K562 (cell line): ENCODE measurements around the gene NCKIPSD. TPM values are rescaled to one million over a fixed set of nuclear protein-coding genes. Genes with fewer than 3 reads are reported as not detected.

Source experiments
- ATAC-seq: fragments of 200-7000 bp; cut with Tn5 transposase; 3 replicates; pipeline ENCODE4 v1.9.1; 2020; ENCODE audit warnings: moderate library complexity
- BruUV-seq: library from RNA; stranded (reverse); fragments of 400-500 nt; replicated peaks from 2 replicates; lab custom pipeline; 2021; lab: Mats Ljungman, UMichigan
- CTCF ChIA-PET: fragments of 300-600 bp; formaldehyde crosslinking; extraction: SDS; loops from one replicate; lab custom pipeline; 2021; ENCODE audit warnings: low intra/inter-chr PET ratio; lab: Yijun Ruan, JAX
- POLR2A ChIA-PET: fragments of 300-600, 350-650 bp; sonication (Branson Sonifier 250); formaldehyde crosslinking; extraction: SDS; loops from one replicate; lab custom pipeline; 2021; ENCODE audit warnings: antibody characterized with exemption, inconsistent platforms; lab: Yijun Ruan, JAX
- DNase-seq, 4 experiments: peaks; one replicate each; pipeline versions ENCODE4 v3.0.0 to v3.0.0-alpha.2; 2011 to 2018; ENCODE audit warnings: low spot score in 3 of 4, mixed read lengths in 3 of 4; ENCODE audit errors: extremely low read depth in 1 of 4
- FAIRE-seq: peaks from 2 replicates; lab custom pipeline; 2011; peaks lifted over from hg19 to GRCh38; lab: Jason Lieb, UNC
- H2AFZ ChIP-seq: 2 replicates; pipeline ENCODE4 v1.6.0; 2011; ENCODE audit warnings: low read depth, low read length, control low read depth, inconsistent platforms
- H3K27ac ChIP-seq: fragments of 200-600 bp; 3 replicates; pipeline ENCODE4 v1.8.0; 2011; ENCODE audit warnings: low read depth, mild to moderate bottlenecking, control low read depth, inconsistent platforms, low read length, moderate library complexity, mixed read lengths; ENCODE audit errors: extremely low read depth
- H3K27me3 ChIP-seq, 2 experiments: fragments of 300-600 bp in 1 of 2; 2 replicates in 1 of 2; 3 replicates in 1 of 2; pipeline versions ENCODE4 v1.6.0 to v1.8.0; 2011; ENCODE audit warnings: inconsistent platforms in 2 of 2, low read length in 2 of 2, mild to moderate bottlenecking in 1 of 2, mixed read lengths in 1 of 2, moderate library complexity in 1 of 2; ENCODE audit not compliant: control insufficient read depth in 2 of 2, insufficient read depth in 2 of 2
- H3K36me3 ChIP-seq: fragments of 300-600 bp; 3 replicates; pipeline ENCODE4 v1.8.0; 2011; ENCODE audit warnings: mild to moderate bottlenecking, low read length, inconsistent platforms; ENCODE audit not compliant: control insufficient read depth, insufficient read depth
- H3K4me1 ChIP-seq, 2 experiments: fragments of 200-600 bp in 1 of 2; replicated peaks in 1 of 2; 2 replicates in 1 of 2; 3 replicates in 1 of 2; pipeline versions ENCODE4 v1.5.1 to v1.8.0; 2011; ENCODE audit warnings: inconsistent platforms in 2 of 2, low read length in 2 of 2, mild to moderate bottlenecking in 1 of 2, mixed read lengths in 1 of 2, moderate library complexity in 1 of 2; ENCODE audit not compliant: control insufficient read depth in 2 of 2, insufficient read depth in 2 of 2
- H3K4me2 ChIP-seq: 2 replicates; pipeline ENCODE4 v1.6.1; 2011; ENCODE audit warnings: low read length, control low read depth, inconsistent platforms, mixed read lengths; ENCODE audit not compliant: insufficient read depth
- H3K4me3 ChIP-seq: fragments of 200-600 bp; sonication (generic), shearing (Covaris generic); 2 replicates; pipeline ENCODE4 v1.5.1; 2016; ENCODE audit warnings: control low read depth, inconsistent platforms
- H3K79me2 ChIP-seq: fragments of 200-600 bp; 3 replicates; pipeline ENCODE4 v1.8.0; 2011; ENCODE audit warnings: low read length, inconsistent platforms; ENCODE audit not compliant: control insufficient read depth, insufficient read depth
- H3K9ac ChIP-seq, 2 experiments: 2 replicates each; pipeline versions ENCODE4 v1.6.0 to v1.6.1; 2011; ENCODE audit warnings: low read depth in 2 of 2, low read length in 2 of 2, control low read depth in 1 of 2, inconsistent platforms in 1 of 2, mild to moderate bottlenecking in 1 of 2, mixed read lengths in 1 of 2; ENCODE audit not compliant: insufficient read depth in 1 of 2
- H3K9me1 ChIP-seq: one replicate; pipeline ENCODE4 v1.6.0; 2011; ENCODE audit warnings: inconsistent platforms, mild to moderate bottlenecking, low read length, moderate library complexity; ENCODE audit not compliant: control insufficient read depth, insufficient read depth
- H3K9me3 ChIP-seq: replicated peaks from 2 replicates; pipeline ENCODE4 v1.5.1; 2011; ENCODE audit warnings: low read depth, low read length, inconsistent platforms; ENCODE audit not compliant: control insufficient read depth, insufficient read depth
- H4K20me1 ChIP-seq: replicated peaks from 2 replicates; pipeline ENCODE4 v1.6.1; 2011; ENCODE audit warnings: low read length, inconsistent platforms, mixed read lengths; ENCODE audit not compliant: control insufficient read depth, insufficient read depth
- CC2D1A ChIP-seq: fragments of 450-650 bp; IDR thresholded peaks from 2 replicates; pipeline ENCODE4 v1.6.1; 2017; ENCODE audit warnings: mild to moderate bottlenecking
- COPS2 ChIP-seq: fragments of 450-650 bp; conservative IDR thresholded peaks from 2 replicates; pipeline ENCODE4 v1.6.1; 2016; ENCODE audit warnings: mild to moderate bottlenecking, moderate library complexity
- CREM ChIP-seq: IDR thresholded peaks from 2 replicates; pipeline ENCODE4 v1.6.1; 2014; ENCODE audit warnings: antibody characterized with exemption, low read depth
- ERF ChIP-seq: fragments of 450-650 bp; formaldehyde crosslinking; IDR thresholded peaks from 2 replicates; pipeline ENCODE4 v1.4.0; 2020; ENCODE audit warnings: mild to moderate bottlenecking, mixed read lengths
- ESRRA ChIP-seq: fragments of 450-650 bp; IDR thresholded peaks from 2 replicates; pipeline ENCODE4 v1.6.1; 2014; ENCODE audit warnings: low read depth, mild to moderate bottlenecking, moderate library complexity, borderline replicate concordance
- GABPB2 ChIP-seq: fragments of 250-450 bp; sonication (Bioruptor Pico); conservative IDR thresholded peaks from 2 replicates; pipeline ENCODE4 v1.5.1; 2021; ENCODE audit warnings: mild to moderate bottlenecking
- GATA2 ChIP-seq: sonication (generic); formaldehyde crosslinking; IDR thresholded peaks from 2 replicates; pipeline ENCODE4 v1.4.0; 2020; ENCODE audit warnings: mild to moderate bottlenecking, missing genetic modification reagents
- HDAC8 ChIP-seq: fragments of 450-650 bp; IDR thresholded peaks from 2 replicates; pipeline ENCODE4 v1.6.1; 2016; ENCODE audit warnings: mild to moderate bottlenecking, missing genetic modification characterization, moderate library complexity, missing compliant biosample characterization
- NFXL1 ChIP-seq: fragments of 450-650 bp; formaldehyde crosslinking; IDR thresholded peaks from 2 replicates; pipeline ENCODE4 v1.4.0; 2021; ENCODE audit warnings: mild to moderate bottlenecking
- PYGO2 ChIP-seq: fragments of 450-650 bp; IDR thresholded peaks from 2 replicates; pipeline ENCODE4 v1.6.1; 2016; ENCODE audit warnings: mild to moderate bottlenecking, missing genetic modification characterization, moderate library complexity, missing compliant biosample characterization
- ZNF311 ChIP-seq: fragments of 250-450 bp; sonication (Bioruptor Pico); IDR thresholded peaks from 2 replicates; pipeline ENCODE4 v1.4.0; 2020; ENCODE audit warnings: mild to moderate bottlenecking, moderate library complexity
- ZNF766 ChIP-seq: fragments of 200-800 bp; sonication (Bioruptor generic); conservative IDR thresholded peaks from 2 replicates; pipeline ENCODE4 v1.6.1; 2016; ENCODE audit warnings: missing genetic modification characterization, missing compliant biosample characterization
- WGBS: fragments of 100-300 bp; shearing (Covaris generic); methylation state at CpG from one replicate; pipeline ENCODE4 v1.1.6; 2016; ENCODE audit warnings: low coverage, mixed read lengths; ENCODE audit not compliant: insufficient coverage; ENCODE audit errors: missing lambda C conversion rate; 5-methylcytosine and 5-hydroxymethylcytosine counted together
- in situ Hi-C: fragments of 300-500 bp; cut with MboI; formaldehyde crosslinking; loops from 4 replicates; pipeline ENCODE4 v1.15.0; 2018; ENCODE audit warnings: inconsistent platforms, mixed read lengths
- intact Hi-C: fragments of 100-400 bp; cut with micrococcal nuclease; formaldehyde crosslinking; loops from 2 replicates; pipeline ENCODE4 v1.14.2; 2022
- polyA plus RNA-seq, 8 experiments: library from polyadenylated mRNA; depleted of rRNA in 4 of 8; stranded (reverse) in 5 of 8; unstranded in 3 of 8; fragments of >200 nt; fragmentation: Nextera tagmentation in 2 of 8; fragmentation: Illumina TruSeq in 1 of 8; extraction: Ambion mirVana in 2 of 8; extraction: Trizol in 1 of 8; gene quantifications; 2 replicates each; pipeline versions ENCODE4 v1.2.1 to v1.2.3, GENCODE V29; 2011 to 2014; ENCODE audit warnings: inconsistent platforms in 1 of 8, missing spikeins in 1 of 8
- total RNA-seq, 7 experiments: library from RNA; depleted of rRNA in 6 of 7; stranded (reverse); fragments of >200 nt in 6 of 7; fragmentation: Illumina TruSeq in 2 of 7; extraction: Trizol in 2 of 7; gene quantifications; 2 replicates each; pipeline versions ENCODE4 v1.2.1 to v1.2.3, GENCODE V29; 2011 to 2021; ENCODE audit warnings: low replicate concordance in 1 of 7
- TF ChIP-seq, protein P1 (sequence below): IDR thresholded peaks from 2 replicates; pipeline ENCODE4 v1.6.1; 2014; ENCODE audit warnings: antibody characterized with exemption
- TF ChIP-seq, protein P2 (sequence below): sonication (generic); formaldehyde crosslinking; IDR thresholded peaks from 2 replicates; pipeline ENCODE4 v1.8.0; 2023; ENCODE audit warnings: missing genetic modification reagents, mild to moderate bottlenecking, borderline replicate concordance
- TF ChIP-seq, protein P3 (sequence below): fragments of 450-650 bp; formaldehyde crosslinking; IDR thresholded peaks from 2 replicates; pipeline ENCODE4 v1.4.0; 2022; ENCODE audit warnings: missing genetic modification characterization

The NCKIPSD gene
- total and polyA plus RNA-seq, 9 of the 15 experiments (the other 6 are each of a cell fraction or from before 2014, with no cell fraction given): 0.49 to 24.4 (median 12.3) TPM

DNA sequence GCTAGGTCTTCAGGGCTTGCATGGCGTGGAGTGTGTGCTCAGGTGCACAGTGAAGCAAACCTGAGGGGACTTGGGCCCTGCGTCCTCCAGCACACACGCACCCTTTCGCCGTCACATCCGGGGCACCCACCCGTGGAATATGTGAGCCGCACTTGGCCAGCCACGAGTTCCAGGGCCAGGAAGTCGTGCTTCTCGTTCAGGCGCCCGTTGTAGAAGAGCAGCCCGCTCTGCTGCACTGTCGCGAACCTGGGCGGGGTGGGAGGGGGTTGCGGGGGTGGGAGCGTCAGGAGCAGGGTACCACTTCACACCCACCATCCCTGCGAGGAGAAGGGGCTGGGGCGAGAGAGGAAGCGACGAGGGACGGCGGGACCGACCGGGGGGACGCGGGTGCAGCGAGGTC lies 30.1 kb downstream of the NCKIPSD start (continued):
- TF ChIP-seq, protein P1, sequence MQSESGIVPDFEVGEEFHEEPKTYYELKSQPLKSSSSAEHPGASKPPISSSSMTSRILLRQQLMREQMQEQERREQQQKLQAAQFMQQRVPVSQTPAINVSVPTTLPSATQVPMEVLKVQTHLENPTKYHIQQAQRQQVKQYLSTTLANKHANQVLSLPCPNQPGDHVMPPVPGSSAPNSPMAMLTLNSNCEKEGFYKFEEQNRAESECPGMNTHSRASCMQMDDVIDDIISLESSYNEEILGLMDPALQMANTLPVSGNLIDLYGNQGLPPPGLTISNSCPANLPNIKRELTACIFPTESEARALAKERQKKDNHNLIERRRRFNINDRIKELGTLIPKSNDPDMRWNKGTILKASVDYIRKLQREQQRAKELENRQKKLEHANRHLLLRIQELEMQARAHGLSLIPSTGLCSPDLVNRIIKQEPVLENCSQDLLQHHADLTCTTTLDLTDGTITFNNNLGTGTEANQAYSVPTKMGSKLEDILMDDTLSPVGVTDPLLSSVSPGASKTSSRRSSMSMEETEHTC: no peak
- TF ChIP-seq GABPB2: no peak
- no peak for TF ChIP-seq PYGO2 (tag)
- no peak for TF ChIP-seq HDAC8 (tag)
- TF ChIP-seq CREM: no peak

DNA sequence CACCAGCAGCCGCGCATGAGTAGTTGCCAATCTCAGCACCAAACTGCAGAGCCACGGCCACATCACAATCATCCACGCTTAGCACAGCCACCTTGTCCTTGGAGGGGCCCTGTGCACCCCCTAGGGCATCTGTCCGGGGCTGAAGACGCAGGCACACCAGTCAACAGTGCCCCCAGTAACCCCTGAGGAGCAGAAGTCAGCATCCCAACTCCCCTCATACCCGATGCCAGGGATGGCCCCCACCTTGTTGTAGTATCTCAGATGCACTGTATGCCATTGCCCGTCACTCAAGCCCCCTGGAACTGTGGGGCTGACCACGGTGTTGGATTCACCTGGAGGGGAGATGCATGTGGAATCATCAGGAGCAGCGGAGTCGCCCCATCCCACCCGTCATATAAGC lies 30.7 kb downstream of the NCKIPSD start:
- Histone ChIP-seq H3K27ac (no peak overlapping the region), H2AFZ (no peak overlapping the region), H3K9me3 (no peaks in the 10 kb centered on the region), H3K9ac (no peak overlapping the region), H3K4me2 (no peak overlapping the region), H3K4me1 (peaks cover 0 to 12% of the 10 kb centered on the region in 2 experiments; a peak in 2 of 5 replicates), H3K27me3 (no peaks in the 10 kb centered on the region; a peak in 1 of 5 replicates), H3K9me1 (no peaks in the 10 kb centered on the region), H3K36me3 (no peaks in the 10 kb centered on the region), H4K20me1 (no peaks in the 10 kb centered on the region), H3K79me2 (no peaks in the 10 kb centered on the region), H3K4me3 (no peak overlapping the region)
- POLR2A ChIA-PET: no interaction called here
- TF ChIP-seq, protein P2, sequence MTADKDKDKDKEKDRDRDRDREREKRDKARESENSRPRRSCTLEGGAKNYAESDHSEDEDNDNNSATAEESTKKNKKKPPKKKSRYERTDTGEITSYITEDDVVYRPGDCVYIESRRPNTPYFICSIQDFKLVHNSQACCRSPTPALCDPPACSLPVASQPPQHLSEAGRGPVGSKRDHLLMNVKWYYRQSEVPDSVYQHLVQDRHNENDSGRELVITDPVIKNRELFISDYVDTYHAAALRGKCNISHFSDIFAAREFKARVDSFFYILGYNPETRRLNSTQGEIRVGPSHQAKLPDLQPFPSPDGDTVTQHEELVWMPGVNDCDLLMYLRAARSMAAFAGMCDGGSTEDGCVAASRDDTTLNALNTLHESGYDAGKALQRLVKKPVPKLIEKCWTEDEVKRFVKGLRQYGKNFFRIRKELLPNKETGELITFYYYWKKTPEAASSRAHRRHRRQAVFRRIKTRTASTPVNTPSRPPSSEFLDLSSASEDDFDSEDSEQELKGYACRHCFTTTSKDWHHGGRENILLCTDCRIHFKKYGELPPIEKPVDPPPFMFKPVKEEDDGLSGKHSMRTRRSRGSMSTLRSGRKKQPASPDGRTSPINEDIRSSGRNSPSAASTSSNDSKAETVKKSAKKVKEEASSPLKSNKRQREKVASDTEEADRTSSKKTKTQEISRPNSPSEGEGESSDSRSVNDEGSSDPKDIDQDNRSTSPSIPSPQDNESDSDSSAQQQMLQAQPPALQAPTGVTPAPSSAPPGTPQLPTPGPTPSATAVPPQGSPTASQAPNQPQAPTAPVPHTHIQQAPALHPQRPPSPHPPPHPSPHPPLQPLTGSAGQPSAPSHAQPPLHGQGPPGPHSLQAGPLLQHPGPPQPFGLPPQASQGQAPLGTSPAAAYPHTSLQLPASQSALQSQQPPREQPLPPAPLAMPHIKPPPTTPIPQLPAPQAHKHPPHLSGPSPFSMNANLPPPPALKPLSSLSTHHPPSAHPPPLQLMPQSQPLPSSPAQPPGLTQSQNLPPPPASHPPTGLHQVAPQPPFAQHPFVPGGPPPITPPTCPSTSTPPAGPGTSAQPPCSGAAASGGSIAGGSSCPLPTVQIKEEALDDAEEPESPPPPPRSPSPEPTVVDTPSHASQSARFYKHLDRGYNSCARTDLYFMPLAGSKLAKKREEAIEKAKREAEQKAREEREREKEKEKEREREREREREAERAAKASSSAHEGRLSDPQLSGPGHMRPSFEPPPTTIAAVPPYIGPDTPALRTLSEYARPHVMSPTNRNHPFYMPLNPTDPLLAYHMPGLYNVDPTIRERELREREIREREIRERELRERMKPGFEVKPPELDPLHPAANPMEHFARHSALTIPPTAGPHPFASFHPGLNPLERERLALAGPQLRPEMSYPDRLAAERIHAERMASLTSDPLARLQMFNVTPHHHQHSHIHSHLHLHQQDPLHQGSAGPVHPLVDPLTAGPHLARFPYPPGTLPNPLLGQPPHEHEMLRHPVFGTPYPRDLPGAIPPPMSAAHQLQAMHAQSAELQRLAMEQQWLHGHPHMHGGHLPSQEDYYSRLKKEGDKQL (CRISPR knock-in tag): no peak
- no peak for TF ChIP-seq ESRRA
- no peak for TF ChIP-seq COPS2
- TF ChIP-seq CC2D1A: no peak
- TF ChIP-seq ERF (CRISPR knock-in tag): no peak
- TF ChIP-seq GATA2 (CRISPR knock-in tag): no peak
- no peak for TF ChIP-seq ZNF766 (CRISPR knock-in tag)
- no peak for TF ChIP-seq NFXL1 (CRISPR knock-in tag)
- TF ChIP-seq, protein P3, sequence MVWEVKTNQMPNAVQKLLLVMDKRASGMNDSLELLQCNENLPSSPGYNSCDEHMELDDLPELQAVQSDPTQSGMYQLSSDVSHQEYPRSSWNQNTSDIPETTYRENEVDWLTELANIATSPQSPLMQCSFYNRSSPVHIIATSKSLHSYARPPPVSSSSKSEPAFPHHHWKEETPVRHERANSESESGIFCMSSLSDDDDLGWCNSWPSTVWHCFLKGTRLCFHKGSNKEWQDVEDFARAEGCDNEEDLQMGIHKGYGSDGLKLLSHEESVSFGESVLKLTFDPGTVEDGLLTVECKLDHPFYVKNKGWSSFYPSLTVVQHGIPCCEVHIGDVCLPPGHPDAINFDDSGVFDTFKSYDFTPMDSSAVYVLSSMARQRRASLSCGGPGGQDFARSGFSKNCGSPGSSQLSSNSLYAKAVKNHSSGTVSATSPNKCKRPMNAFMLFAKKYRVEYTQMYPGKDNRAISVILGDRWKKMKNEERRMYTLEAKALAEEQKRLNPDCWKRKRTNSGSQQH (CRISPR knock-in tag): no peak
- TF ChIP-seq ZNF311 (CRISPR knock-in tag): no peak
- in situ Hi-C loops (no loop called here), intact Hi-C loops (no loop called here)
- ATAC-seq (no peak), DNase-seq (no peak), FAIRE-seq (no peak)
- BruUV-seq: no TSS peak
- CTCF ChIA-PET: no interaction called here
- WGBS: 48% methylated on average over 10 of the region's 12 CpGs
